NCI-H2196 treated with DMSO at 0.1 percent for 48 hours (cell line): ENCODE measurements around the gene THBD.
"Not testable (repeated sequence)": the region's sequence is repeated elsewhere in the genome, so short reads cannot be mapped to it uniquely, and the experiment has no call there.

Source experiments
- DNase-seq: peaks from one replicate; lab custom pipeline; 2025; ENCODE audit not compliant: unreplicated experiment; lab: John Stamatoyannopoulos, UW

The THBD gene

DNA sequence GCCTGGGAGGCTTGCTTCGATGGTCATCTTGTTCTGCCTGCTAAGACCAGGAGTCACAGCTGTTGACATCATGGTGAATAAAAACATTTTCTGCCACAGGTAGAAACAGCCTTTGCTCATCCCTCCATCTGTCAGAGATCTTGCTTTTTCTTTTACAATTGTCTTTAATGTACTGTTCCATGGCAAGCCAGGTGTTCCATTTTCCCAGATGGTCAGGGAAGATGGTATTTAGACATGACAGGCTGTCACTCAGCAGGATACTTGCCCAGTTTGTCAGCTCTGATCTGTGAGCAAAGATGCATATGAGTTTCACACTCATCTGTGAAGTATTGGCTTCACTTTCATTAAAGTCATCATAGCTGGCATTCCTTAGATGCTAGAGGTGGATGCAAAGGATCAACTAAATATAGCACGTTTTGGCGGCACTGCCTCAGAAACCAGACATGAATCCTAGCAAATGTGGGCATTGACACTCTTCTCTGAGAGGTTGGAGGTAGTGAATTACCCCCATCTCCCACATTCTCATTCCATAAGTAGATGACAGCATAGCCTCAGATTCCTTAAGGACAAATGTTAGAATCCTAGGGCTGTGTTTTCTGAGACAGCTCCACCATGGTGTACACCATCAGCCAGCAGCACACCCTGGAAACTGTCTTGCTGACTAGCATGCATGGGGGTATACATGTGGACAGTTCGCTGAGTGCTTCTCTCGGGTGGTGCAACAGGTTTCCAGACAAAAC lies 10.2 kb downstream of the THBD start:
- DNase-seq: no peak

DNA sequence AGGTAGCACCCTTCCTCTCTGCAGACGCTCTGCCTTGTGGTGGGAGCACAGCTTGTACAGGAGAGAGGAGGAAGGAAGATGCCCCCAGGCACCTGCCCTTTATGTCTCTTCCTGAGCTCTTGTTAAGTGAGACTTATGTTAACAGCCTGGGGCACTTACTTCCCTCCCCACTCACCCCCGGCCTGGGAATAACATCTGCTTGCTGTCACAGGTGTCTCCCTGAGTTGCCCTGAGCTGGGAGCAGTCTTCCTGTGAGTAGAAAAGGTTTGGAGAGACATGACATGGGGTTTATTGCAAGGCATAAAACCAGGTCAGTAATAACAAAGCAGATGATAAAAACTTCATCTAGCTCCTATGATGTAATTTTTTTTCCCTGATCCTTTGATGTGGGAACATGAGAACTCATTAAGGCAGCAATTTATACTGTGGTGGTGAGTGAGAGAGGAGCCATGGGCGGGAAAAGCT lies 12.4 kb downstream of the THBD start:
- no peak for DNase-seq

DNA sequence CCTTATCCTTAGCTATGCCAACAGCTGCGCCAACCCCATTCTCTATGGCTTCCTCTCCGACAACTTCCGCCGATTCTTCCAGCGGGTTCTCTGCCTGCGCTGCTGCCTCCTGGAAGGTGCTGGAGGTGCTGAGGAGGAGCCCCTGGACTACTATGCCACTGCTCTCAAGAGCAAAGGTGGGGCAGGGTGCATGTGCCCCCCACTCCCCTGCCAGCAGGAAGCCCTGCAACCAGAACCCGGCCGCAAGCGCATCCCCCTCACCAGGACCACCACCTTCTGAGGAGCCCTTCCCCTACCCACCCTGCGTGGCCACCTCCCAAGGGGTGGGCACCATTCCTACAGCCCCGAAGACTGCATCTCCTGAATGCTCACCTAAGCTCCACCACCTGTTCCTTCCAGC lies 13.1 kb downstream of the THBD start:
- DNase-seq: no peak

DNA sequence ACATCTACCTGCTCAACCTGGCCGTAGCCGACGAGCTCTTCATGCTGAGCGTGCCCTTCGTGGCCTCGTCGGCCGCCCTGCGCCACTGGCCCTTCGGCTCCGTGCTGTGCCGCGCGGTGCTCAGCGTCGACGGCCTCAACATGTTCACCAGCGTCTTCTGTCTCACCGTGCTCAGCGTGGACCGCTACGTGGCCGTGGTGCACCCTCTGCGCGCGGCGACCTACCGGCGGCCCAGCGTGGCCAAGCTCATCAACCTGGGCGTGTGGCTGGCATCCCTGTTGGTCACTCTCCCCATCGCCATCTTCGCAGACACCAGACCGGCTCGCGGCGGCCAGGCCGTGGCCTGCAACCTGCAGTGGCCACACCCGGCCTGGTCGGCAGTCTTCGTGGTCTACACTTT lies 13.7 kb downstream of the THBD start:
- DNase-seq: no peak

DNA sequence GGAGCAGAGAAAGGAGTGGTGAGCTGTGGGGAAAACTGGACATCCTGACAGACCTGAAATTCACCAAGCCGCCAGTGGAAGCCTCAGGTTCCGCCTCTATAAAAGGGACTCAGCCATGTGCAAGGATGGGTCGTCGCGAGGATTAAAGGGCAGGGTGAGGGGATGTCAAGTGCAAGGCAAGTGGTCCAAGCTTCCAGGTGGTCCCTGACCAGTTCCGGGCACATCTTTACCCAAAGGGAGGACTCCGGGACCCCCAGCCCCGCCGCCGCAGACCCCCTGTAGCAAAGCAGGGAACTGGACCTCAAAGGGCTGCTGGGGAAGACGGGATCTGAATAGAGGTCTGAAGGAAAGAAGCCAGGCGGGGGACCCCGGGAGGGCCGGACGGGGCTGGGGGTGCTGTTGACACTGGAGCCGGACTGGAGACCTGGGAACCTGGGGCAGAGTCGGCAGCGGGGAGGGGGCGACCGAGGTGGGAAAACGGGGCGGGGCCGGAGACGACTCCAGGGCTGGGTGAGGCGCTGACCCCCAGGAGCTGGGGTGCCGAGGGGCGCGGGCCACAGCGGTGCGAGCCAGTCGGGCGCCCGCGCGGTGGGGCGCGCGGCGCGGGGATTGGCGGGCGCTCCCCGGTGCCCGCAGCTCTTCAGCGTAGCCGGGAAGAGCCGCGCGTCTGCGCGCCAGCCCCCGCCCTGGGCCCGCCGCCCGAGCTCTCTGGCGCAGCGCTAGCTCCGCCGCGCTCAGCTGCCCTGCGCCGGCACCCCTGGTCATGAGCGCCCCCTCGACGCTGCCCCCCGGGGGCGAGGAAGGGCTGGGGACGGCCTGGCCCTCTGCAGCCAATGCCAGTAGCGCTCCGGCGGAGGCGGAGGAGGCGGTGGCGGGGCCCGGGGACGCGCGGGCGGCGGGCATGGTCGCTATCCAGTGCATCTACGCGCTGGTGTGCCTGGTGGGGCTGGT lies 14.5 kb downstream of the THBD start, which contains the start of gene SSTR4:
TSS of gene SSTR4 (plus strand) at position 592 of the 951 bp plus-strand sequence. CDS start at position 764, 172 bp downstream.
- no peak for DNase-seq

DNA sequence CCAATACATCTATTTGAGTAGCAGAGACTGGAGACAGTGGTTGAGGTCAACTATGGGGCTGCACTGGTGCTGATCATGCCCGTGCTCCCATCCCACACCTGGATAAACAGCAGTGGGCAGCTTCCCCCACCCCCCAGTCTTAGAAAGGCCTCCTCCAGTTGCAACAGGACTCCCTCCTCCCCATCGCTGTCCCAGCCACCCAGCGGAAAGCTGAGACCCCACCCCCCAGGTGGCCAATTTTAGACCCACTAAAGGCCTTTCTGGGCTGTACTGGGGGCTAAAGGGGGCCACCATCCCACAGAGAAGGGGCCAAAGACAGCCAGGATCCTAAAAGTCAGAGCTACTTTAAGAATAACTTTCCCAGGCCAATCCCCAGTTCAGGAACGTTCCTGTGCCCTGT lies 15.6 kb downstream of the THBD start:
- DNase-seq: no peak

DNA sequence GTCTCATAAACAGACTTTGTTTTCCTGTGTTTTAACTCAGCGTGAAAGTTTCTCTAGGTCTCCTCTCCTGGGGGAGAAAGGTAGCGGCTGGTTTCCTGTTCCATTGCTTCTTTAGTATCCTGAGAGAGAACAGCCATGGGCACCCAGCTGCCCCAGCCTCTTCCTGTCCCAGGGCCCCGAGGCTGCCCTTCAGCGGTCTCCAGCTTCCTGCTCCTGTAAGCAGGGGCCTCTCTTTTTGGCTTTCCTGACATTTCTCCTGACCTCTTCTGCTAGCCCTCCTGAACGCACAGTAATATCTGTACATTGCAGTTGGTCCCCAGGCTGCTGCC lies 16.8 kb downstream of the THBD start:
- no peak for DNase-seq

DNA sequence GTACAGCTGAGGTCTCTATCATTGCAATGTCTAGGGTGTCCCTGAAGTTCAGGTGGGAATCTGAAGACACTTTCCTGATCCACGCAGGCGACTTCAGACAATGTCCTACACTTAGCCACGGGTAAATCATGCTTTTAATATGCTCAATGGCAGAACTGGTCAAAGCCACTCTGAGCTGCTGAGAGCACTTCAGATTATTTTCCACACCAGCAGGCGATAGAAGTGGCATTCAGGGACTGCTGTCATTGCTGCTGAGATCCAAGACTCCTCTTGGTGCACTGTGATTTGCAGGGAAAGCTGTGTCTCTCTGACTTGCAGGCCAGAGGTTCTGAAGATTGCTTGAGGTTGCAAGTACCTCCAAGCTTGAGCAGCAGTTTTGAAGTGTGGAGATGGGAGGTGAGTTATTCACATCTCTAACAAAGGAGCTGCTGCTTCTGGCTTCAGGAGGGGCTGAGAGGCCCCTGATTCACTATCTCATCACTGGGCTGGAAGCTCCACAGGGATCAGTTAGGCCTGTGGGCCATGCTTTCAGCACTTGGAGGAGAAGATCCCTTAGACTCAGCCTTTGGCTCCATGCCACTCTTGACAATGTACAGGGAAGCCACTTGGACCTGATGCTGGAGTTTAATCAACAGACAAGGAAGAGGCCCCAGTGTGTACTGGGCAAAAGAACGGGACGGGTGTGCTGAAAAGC lies 17.3 kb downstream of the THBD start:
- DNase-seq: no peak

DNA sequence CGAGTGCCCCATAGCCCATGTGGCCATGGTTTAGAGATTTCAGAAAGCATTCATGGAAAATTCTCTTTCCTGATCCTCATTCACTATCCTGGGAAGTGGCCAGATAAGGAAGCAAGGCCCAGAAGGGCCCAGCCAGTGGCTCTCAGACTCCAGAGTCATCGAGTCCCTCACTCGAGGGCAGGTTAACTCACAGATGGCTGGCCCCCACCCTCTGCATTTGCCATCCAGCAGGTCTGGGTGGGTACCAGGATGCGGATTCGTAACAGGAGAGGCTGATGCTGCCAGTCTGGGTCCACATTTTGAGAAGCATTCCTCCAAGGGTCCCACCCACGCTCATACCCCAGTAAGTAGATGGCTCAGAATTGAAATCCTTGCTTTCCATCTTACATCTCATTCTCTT lies 18.1 kb downstream of the THBD start:
- no peak for DNase-seq

DNA sequence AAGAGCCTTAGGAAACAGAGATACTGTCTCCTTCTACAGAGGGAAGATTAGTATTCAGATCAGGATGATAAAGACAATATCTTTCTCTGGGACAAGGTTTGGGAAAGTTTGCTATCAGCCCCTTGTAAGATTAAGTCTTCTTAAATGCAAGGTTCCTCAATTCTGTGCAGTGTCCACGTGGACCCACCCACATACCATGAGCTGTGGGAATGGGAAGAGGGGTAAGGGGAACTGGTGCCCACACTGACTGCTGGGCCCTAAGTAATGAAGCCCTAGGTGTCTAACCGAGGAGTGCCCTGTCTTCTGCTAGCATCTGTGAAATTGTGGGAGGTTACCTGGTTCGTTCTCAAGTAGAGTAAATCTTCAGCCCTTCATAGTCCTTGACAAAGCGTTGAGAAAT lies 20.1 kb downstream of the THBD start:
- DNase-seq: no peak

- no peak for DNase-seq
These were observed 21.1 kb downstream of the THBD start for GRCh38 chr20:23028392-23028791.

- no peak for DNase-seq
These were observed 21.8 kb downstream of the THBD start for GRCh38 chr20:23027721-23028120.

DNA sequence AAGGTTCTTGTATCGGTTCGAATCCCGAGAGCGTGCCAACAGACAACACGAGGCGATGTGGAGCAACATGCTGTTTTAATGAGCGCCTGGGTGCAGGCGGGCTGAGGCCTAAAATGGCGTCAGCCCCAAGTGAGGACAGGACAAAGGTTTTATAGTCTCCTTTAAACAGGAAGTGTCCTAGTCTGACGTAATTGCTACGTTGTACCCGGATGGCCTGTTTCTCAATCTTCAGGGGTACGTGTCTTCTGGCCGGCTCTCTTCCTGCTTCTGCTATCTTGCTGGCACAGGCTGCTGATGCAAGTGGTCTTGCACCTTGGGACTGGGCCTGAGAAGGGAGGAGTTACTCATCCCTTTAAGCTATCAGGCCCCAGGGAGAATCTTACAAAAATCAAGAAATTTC lies 24.0 kb downstream of the THBD start:
- not testable (repeated sequence) for DNase-seq

- DNase-seq: no peak
These were observed 24.8 kb downstream of the THBD start for GRCh38 chr20:23024701-23025100.

GRCh38 chr20:23023621-23024177 lies 25.8 kb downstream of the THBD start:
- DNase-seq: no peak

DNA sequence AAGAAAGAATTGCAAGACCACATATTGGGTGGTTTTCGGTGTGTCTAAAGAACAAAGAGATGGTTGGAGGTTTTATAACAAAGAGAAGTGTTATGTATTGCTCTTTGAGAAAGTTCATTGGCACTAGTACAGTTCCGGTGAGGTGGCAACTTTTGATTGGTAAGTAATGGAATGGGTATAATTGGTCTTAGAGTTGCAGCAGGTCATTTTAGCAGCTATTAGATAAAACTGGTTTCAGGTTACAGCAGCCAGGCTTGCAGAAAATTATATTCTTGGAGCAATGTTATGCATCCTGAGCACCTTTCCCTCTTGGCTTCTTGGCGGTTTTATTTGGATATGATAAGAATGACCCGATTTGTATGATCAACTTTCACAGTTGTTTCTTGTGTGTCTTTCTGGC lies 26.6 kb downstream of the THBD start:
- DNase-seq: no peak

GRCh38 chr20:23021951-23022350 lies 27.5 kb downstream of the THBD start:
- no peak for DNase-seq

DNA sequence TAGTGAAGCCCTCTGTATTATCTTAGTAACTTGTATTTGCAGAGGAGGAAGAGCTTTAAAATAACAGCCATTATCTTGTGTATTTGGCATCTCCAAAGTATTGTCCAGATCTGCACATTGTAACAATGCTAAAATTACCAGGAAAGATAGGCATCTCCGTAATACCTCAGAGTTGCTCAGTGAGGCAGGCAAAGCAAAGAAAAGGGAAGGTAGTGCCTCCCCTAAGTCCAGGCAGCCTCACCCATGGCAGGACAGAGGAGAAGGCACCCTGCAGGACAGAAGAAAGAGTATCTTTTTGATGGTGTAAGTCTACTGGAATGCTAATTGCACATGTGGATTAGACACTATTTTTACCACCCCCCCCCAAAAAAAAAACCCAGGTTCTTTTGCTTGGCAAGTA lies 27.9 kb downstream of the THBD start:
- DNase-seq: no peak

GRCh38 chr20:23020230-23021018 lies 29.0 kb downstream of the THBD start:
- DNase-seq: no peak

DNA sequence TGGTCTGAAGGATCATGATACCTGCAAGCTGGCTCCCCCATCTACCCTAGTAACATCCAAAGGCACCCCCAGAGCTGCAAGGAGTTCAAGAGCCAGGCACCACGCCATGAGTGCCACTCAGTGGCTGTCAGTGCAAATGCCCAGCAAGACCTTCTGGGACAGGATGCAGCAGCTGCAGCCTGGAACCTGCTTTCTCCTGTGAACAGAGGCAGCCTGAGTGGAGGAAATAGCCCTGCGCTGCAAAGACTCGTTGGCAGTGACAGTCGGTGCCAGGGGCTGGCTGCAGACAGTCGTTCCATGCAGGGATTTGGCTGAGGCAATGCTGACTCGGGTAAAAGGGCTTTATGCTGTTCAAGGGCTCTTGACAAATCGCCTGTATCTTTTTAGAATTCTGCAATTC lies 30.1 kb downstream of the THBD start:
- no peak for DNase-seq
